ENCODE measurements around the gene PECR. TPM values are rescaled to one million over a fixed set of nuclear protein-coding genes. Genes with fewer than 3 reads are reported as not detected.
"Not testable (repeated sequence)": the region's sequence is repeated elsewhere in the genome, so short reads cannot be mapped to it uniquely, and the experiment has no call there.

PECR gene
- total RNA-seq, 2 donors from 2014 or later = 27.7 to 27.8 TPM

GRCh38 chr2:216086207-216086893, 4.7 kb upstream of the PECR start:
- H3K27me3 Mint-ChIP-seq = no peaks in the 10 kb centered on the region
- H3K36me3 Mint-ChIP-seq (ENCODE audit: low read depth) = no peaks in the 10 kb centered on the region
- peak overlapping the region; percentile 2 for H3K27ac Mint-ChIP-seq
- no peak for ATAC-seq (replicated peaks)
- no peak overlapping the region for H3K4me3 Mint-ChIP-seq
- peaks cover 44% of the 10 kb centered on the region for H3K4me1 Mint-ChIP-seq
- H3K9me3 Mint-ChIP-seq = no peaks in the 10 kb centered on the region

- Mint-ChIP-seq H3K27me3 (no peaks in the 10 kb centered on the region), H3K4me1 (peaks cover 42% of the 10 kb centered on the region), H3K27ac (peak overlapping the region; percentile 91), H3K9me3 (no peaks in the 10 kb centered on the region), H3K4me3 (peak overlapping the region; percentile 100), H3K36me3 (ENCODE audit: low read depth) (no peaks in the 10 kb centered on the region)
- ATAC-seq (replicated peaks) = no peak
Measured at GRCh38 chr2:216084547-216084946, 2.9 kb upstream of the PECR start.

GRCh38 chr2:216083464-216084281, 2.1 kb upstream of the PECR start:
- no peaks in the 10 kb centered on the region for H3K9me3 Mint-ChIP-seq
- H3K27ac Mint-ChIP-seq = peak overlapping the region; percentile 91
- H3K27me3 Mint-ChIP-seq = no peaks in the 10 kb centered on the region
- H3K4me3 Mint-ChIP-seq = peak overlapping the region; percentile 100
- no peaks in the 10 kb centered on the region for H3K36me3 Mint-ChIP-seq (ENCODE audit: low read depth)
- ATAC-seq (replicated peaks) = no peak
- peaks cover 42% of the 10 kb centered on the region for H3K4me1 Mint-ChIP-seq

GRCh38 chr2:216082805-216083204, 1.2 kb upstream of the PECR start:
- Mint-ChIP-seq H3K9me3 (no peaks in the 10 kb centered on the region), H3K27ac (peak overlapping the region; percentile 96), H3K27me3 (no peaks in the 10 kb centered on the region), H3K4me1 (peaks cover 42% of the 10 kb centered on the region), H3K36me3 (ENCODE audit: low read depth) (no peaks in the 10 kb centered on the region), H3K4me3 (peak overlapping the region; percentile 100)
- no peak for ATAC-seq (replicated peaks)

- Mint-ChIP-seq H3K27me3 (no peaks in the 10 kb centered on the region), H3K4me1 (peaks cover 42% of the 10 kb centered on the region), H3K36me3 (ENCODE audit: low read depth) (no peaks in the 10 kb centered on the region), H3K27ac (peak overlapping the region; percentile 96), H3K4me3 (peak overlapping the region; percentile 100), H3K9me3 (no peaks in the 10 kb centered on the region)
- ATAC-seq (replicated peaks) = peak; percentile 25
Measured at GRCh38 chr2:216082117-216082711, 605 bp upstream of the PECR start.

GRCh38 chr2:216081012-216081411, 597 bp downstream of the PECR start:
- Mint-ChIP-seq H3K9me3 (no peaks in the 10 kb centered on the region), H3K4me1 (peaks cover 37% of the 10 kb centered on the region), H3K4me3 (peak overlapping the region; percentile 100), H3K36me3 (ENCODE audit: low read depth) (peaks cover 2% of the 10 kb centered on the region), H3K27me3 (no peaks in the 10 kb centered on the region), H3K27ac (peak overlapping the region; percentile 96)
- no peak for ATAC-seq (replicated peaks)

- not testable (repeated sequence) for H3K9me3 Mint-ChIP-seq; H3K36me3 Mint-ChIP-seq (ENCODE audit: low read depth); H3K27me3 Mint-ChIP-seq; ATAC-seq (replicated peaks); H3K27ac Mint-ChIP-seq
- peak overlapping the region; percentile 100 for H3K4me3 Mint-ChIP-seq
- H3K4me1 Mint-ChIP-seq = peaks cover 43% of the 10 kb centered on the region
Measured at GRCh38 chr2:216080048-216080447, 1.6 kb downstream of the PECR start.

GRCh38 chr2:216078776-216079175, 2.8 kb downstream of the PECR start:
- Mint-ChIP-seq H3K4me1 (peaks cover 44% of the 10 kb centered on the region), H3K27ac (no peak overlapping the region), H3K36me3 (ENCODE audit: low read depth) (peaks cover 20% of the 10 kb centered on the region), H3K9me3 (no peaks in the 10 kb centered on the region), H3K27me3 (no peaks in the 10 kb centered on the region), H3K4me3 (no peak overlapping the region)
- ATAC-seq (replicated peaks) = no peak

GRCh38 chr2:216075510-216076485, 5.8 kb downstream of the PECR start:
- no peaks in the 10 kb centered on the region for H3K27me3 Mint-ChIP-seq
- peak overlapping the region; percentile 41 for H3K27ac Mint-ChIP-seq
- no peak for ATAC-seq (replicated peaks)
- peaks cover 22% of the 10 kb centered on the region for H3K36me3 Mint-ChIP-seq (ENCODE audit: low read depth)
- peaks cover 25% of the 10 kb centered on the region for H3K4me1 Mint-ChIP-seq
- H3K9me3 Mint-ChIP-seq = no peaks in the 10 kb centered on the region
- no peak overlapping the region for H3K4me3 Mint-ChIP-seq

- peaks cover 22% of the 10 kb centered on the region for H3K36me3 Mint-ChIP-seq (ENCODE audit: low read depth)
- H3K9me3 Mint-ChIP-seq = no peaks in the 10 kb centered on the region
- H3K4me3 Mint-ChIP-seq = no peak overlapping the region
- H3K27ac Mint-ChIP-seq = no peak overlapping the region
- no peak for ATAC-seq (replicated peaks)
- H3K27me3 Mint-ChIP-seq = no peaks in the 10 kb centered on the region
- H3K4me1 Mint-ChIP-seq = peaks cover 21% of the 10 kb centered on the region
Measured at GRCh38 chr2:216074794-216075193, 6.8 kb downstream of the PECR start.

GRCh38 chr2:216074380-216074779, 7.2 kb downstream of the PECR start:
- Mint-ChIP-seq H3K27ac (peak overlapping the region; percentile 61), H3K9me3 (no peaks in the 10 kb centered on the region), H3K4me3 (no peak overlapping the region), H3K4me1 (peaks cover 21% of the 10 kb centered on the region), H3K27me3 (no peaks in the 10 kb centered on the region), H3K36me3 (ENCODE audit: low read depth) (peaks cover 22% of the 10 kb centered on the region)
- no peak for ATAC-seq (replicated peaks)

GRCh38 chr2:216073773-216074172, 7.8 kb downstream of the PECR start:
- H3K27me3 Mint-ChIP-seq = no peaks in the 10 kb centered on the region
- ATAC-seq (replicated peaks) = peak; percentile 60
- no peaks in the 10 kb centered on the region for H3K9me3 Mint-ChIP-seq
- no peak overlapping the region for H3K4me3 Mint-ChIP-seq
- H3K36me3 Mint-ChIP-seq (ENCODE audit: low read depth) = peaks cover 22% of the 10 kb centered on the region
- H3K27ac Mint-ChIP-seq = peak overlapping the region; percentile 61
- peaks cover 25% of the 10 kb centered on the region for H3K4me1 Mint-ChIP-seq

- Mint-ChIP-seq H3K4me1 (peaks cover 25% of the 10 kb centered on the region), H3K27ac (no peak overlapping the region), H3K4me3 (no peak overlapping the region), H3K9me3 (no peaks in the 10 kb centered on the region), H3K27me3 (no peaks in the 10 kb centered on the region), H3K36me3 (ENCODE audit: low read depth) (peaks cover 22% of the 10 kb centered on the region)
- ATAC-seq (replicated peaks) = no peak
Measured at GRCh38 chr2:216072473-216072872, 9.1 kb downstream of the PECR start.
